Lower leg skin (tissue), 4 donors: ENCODE results near the gene IGSF8. TPM values are rescaled to one million over a fixed set of nuclear protein-coding genes. Genes with fewer than 3 reads are reported as not detected.

Source experiments
- DNase-seq, 2 donors: peaks; one replicate each; pipeline ENCODE4 v3.0.0-alpha.2; 2019; ENCODE audit warnings: low spot score in 2 of 2
- H3K4me3 ChIP-seq: fragments of 200-600 bp; sonication (generic); 2 replicates; pipeline ENCODE4 v1.5.1; 2017; ENCODE audit warnings: mild to moderate bottlenecking, low read depth; ENCODE audit not compliant: poor library complexity, severe bottlenecking
- POLR2A ChIP-seq, 2 donors: fragments of 450-650 bp; IDR thresholded peaks; one replicate each; pipeline ENCODE4 v1.6.1; 2016 to 2017; ENCODE audit warnings: antibody characterized with exemption in 2 of 2, mild to moderate bottlenecking in 1 of 2, moderate library complexity in 1 of 2
- WGBS, 2 donors: methylation state at CpG; one replicate each; pipeline ENCODE4 v1.1.5; 2018; 5-methylcytosine and 5-hydroxymethylcytosine counted together
- intact Hi-C: fragments of 100-400 bp; cut with DNase I; formaldehyde crosslinking; loops from one replicate; pipeline ENCODE4 v1.15.0; 2023; ENCODE audit warnings: low total_unique reads
- total RNA-seq, 4 donors: library from RNA; depleted of rRNA; stranded (reverse); fragments of >200 nt; gene quantifications; one replicate each; pipeline ENCODE4 v1.1.0, GENCODE V29; 2016
- TF ChIP-seq, protein P1 (sequence below), 3 donors: fragments of 450-650 bp; IDR thresholded peaks; one replicate each; pipeline ENCODE4 v1.5.1; 2016; ENCODE audit warnings: antibody characterized with exemption in 3 of 3, mild to moderate bottlenecking in 3 of 3, moderate library complexity in 2 of 3

IGSF8 gene
- total RNA-seq, 4 donors from 2014 or later, result 44.5 to 74.5 (median 54.9) TPM

DNA sequence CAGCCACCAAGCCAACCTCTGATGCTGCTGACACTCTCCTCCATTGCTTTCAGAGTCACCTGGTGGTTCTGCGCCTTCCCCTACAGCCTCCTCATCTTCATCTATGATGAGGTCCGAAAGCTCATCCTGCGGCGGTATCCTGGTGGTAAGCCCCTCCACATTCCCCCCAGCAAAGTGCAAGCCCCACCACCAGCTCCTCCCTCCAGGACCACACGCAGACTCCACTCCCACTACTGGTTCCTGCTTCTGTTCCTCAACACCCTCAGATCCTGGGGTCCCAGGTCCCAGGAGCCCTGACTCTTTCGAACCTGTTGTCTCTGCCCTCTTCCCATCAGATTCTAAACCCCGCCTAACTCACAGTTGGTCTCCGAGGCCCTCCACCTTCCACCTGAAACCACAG lies 41.4 kb upstream of the IGSF8 start:
- H3K4me3 ChIP-seq, result no peak overlapping the region
- 96% methylated on average over 8 of the region's 8 CpGs for WGBS, 2 donors
- DNase-seq, result peak in 1 of 2 donors; percentile 59
- TF ChIP-seq, protein P1, sequence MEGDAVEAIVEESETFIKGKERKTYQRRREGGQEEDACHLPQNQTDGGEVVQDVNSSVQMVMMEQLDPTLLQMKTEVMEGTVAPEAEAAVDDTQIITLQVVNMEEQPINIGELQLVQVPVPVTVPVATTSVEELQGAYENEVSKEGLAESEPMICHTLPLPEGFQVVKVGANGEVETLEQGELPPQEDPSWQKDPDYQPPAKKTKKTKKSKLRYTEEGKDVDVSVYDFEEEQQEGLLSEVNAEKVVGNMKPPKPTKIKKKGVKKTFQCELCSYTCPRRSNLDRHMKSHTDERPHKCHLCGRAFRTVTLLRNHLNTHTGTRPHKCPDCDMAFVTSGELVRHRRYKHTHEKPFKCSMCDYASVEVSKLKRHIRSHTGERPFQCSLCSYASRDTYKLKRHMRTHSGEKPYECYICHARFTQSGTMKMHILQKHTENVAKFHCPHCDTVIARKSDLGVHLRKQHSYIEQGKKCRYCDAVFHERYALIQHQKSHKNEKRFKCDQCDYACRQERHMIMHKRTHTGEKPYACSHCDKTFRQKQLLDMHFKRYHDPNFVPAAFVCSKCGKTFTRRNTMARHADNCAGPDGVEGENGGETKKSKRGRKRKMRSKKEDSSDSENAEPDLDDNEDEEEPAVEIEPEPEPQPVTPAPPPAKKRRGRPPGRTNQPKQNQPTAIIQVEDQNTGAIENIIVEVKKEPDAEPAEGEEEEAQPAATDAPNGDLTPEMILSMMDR (IDR thresholded peaks at IDR 0.05), result no peak
- TF ChIP-seq POLR2A (IDR thresholded peaks at IDR 0.05), result no peak
- intact Hi-C loops, result no loop called here

DNA sequence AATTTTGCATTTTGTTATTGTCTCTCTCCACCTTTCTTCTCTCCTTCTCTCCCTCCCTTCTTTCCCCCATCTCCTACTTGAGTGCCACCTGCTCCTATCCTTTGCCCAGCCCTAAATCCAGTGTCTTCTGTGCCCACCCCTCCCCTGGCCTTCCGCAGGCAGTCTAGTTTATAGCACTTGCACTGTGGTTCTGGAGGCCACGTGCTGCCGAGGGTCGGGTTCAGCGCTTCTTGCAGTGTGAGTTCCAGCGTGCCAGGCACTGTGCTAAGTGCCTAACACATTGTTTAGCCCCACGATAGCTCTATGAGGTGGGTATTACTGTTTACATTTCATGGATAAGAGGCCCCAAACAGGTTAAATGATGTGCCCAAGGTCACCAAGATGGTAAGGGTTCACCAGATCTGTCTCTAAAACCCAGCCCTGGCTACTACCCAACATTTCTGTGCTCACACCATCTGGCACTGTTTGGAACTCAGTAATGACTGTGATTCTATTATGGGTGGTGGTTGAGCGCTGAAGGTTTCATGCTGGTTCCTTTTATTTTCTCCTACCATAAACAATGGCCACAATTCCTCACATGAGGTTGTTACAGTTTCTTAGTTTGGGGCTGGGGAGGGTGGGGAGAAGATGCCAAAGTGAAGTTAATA lies 38.9 kb upstream of the IGSF8 start:
- intact Hi-C loops, result no loop called here
- peak in 1 of 2 donors; percentile 45 for DNase-seq
- no peak for TF ChIP-seq POLR2A (IDR thresholded peaks at IDR 0.05)
- TF ChIP-seq, protein P1 (IDR thresholded peaks at IDR 0.05), result no peak
- no peak overlapping the region for H3K4me3 ChIP-seq
- WGBS, 2 donors, result 92 to 95% methylated on average over 8 of the region's 8 CpGs

- no peak for DNase-seq
- 89 to 90% methylated on average over 5 of the region's 5 CpGs for WGBS, 2 donors
- H3K4me3 ChIP-seq, result no peak overlapping the region
- intact Hi-C loops, result no loop called here
- no peak for TF ChIP-seq POLR2A (IDR thresholded peaks at IDR 0.05)
- TF ChIP-seq, protein P1 (IDR thresholded peaks at IDR 0.05), result no peak
Measured at GRCh38 chr1:160136926-160137200, 38.4 kb upstream of the IGSF8 start.

- intact Hi-C loops, result no loop called here
- WGBS, 2 donors, result 90 to 92% methylated on average over 22 of the region's 22 CpGs
- no peak overlapping the region for H3K4me3 ChIP-seq
- peak in 1 of 2 donors; percentile 72 for DNase-seq
- TF ChIP-seq, protein P1 (IDR thresholded peaks at IDR 0.05), result no peak
- TF ChIP-seq POLR2A (IDR thresholded peaks at IDR 0.05), result no peak
Measured at GRCh38 chr1:160136121-160136925, 37.9 kb upstream of the IGSF8 start.

DNA sequence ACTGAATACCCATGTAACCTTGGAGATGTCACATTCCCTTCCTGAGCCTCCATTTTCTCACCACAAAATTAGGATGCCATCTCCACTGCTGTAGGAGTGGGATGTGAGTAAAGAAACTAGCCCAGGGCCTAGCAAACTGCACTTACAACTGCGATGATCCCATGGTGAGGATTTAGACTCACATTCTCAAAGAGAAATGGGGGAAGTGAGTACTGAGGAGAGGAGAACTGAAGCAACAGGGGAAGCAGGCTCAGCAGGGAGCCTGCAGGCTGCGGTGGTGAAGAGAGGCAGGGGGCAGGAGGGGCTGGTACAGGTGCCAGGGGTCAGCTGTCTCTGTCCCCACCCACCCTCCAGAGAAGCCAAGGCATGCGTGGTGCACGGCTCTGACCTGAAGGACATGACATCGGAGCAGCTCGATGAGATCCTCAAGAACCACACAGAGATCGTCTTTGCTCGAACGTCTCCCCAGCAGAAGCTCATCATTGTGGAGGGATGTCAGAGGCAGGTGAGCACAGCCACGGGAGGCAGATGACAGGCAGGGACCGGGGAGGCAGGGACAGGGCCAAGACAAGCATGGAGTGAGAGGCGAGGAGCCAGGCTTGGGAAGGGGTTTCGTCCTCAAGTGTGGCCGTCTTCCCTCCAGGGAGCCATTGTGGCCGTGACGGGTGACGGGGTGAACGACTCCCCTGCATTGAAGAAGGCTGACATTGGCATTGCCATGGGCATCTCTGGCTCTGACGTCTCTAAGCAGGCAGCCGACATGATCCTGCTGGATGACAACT lies 36.6 kb upstream of the IGSF8 start:
- H3K4me3 ChIP-seq, result no peak overlapping the region
- no peak for DNase-seq
- no peak for TF ChIP-seq POLR2A (IDR thresholded peaks at IDR 0.05)
- TF ChIP-seq, protein P1 (IDR thresholded peaks at IDR 0.05), result no peak
- intact Hi-C loops, result no loop called here
- WGBS, 2 donors, result 86% methylated on average over 20 of the region's 20 CpGs
